Left ventricle myocardium inferior (tissue), 1 donor: Measurements from ENCODE around the gene THEM4. TPM values are rescaled to one million over a fixed set of nuclear protein-coding genes. Genes with fewer than 3 reads are reported as not detected.

Source experiments
- DNase-seq: peaks from one replicate; pipeline ENCODE4 v3.0.0-alpha.2; 2020
- H3K27ac ChIP-seq: fragments of 200-600 bp; replicated peaks from 2 replicates; pipeline ENCODE4 v1.8.0; 2021
- H3K27me3 ChIP-seq: fragments of 200-600 bp; 2 replicates; pipeline ENCODE4 v1.8.0; 2021; ENCODE audit warnings: low read depth
- H3K36me3 ChIP-seq: fragments of 200-600 bp; 2 replicates; pipeline ENCODE4 v1.8.0; 2021
- H3K4me1 ChIP-seq: fragments of 200-600 bp; 2 replicates; pipeline ENCODE4 v1.8.0; 2021
- H3K4me3 ChIP-seq: fragments of 200-600 bp; 2 replicates; pipeline ENCODE4 v1.8.0; 2021; ENCODE audit warnings: mild to moderate bottlenecking, moderate library complexity
- H3K9me3 ChIP-seq: fragments of 200-600 bp; replicated peaks from 2 replicates; pipeline ENCODE4 v1.8.0; 2021
- CTCF ChIP-seq: fragments of 200-600 bp; IDR thresholded peaks from 2 replicates; pipeline ENCODE4 v1.8.0; 2021; ENCODE audit warnings: antibody characterized with exemption, mild to moderate bottlenecking, borderline replicate concordance
- intact Hi-C: fragments of 100-400 bp; cut with micrococcal nuclease; formaldehyde crosslinking; loops from one replicate; pipeline ENCODE4 v1.11.0; 2022
- total RNA-seq: library from RNA; stranded (reverse); fragmentation: NEBNext Ultra II Directional; extraction: Animal tissue kit (Norgen Biotek cat#: 25700); gene quantifications from one replicate; pipeline ENCODE4 v1.2.1, GENCODE V29; 2021
- donor health status: DM: no; HTN: yes; CAD: no; lungs with severe emphysema.

THEM4 gene
- total RNA-seq, 1 donor from 2014 or later, result 15.8 TPM

DNA sequence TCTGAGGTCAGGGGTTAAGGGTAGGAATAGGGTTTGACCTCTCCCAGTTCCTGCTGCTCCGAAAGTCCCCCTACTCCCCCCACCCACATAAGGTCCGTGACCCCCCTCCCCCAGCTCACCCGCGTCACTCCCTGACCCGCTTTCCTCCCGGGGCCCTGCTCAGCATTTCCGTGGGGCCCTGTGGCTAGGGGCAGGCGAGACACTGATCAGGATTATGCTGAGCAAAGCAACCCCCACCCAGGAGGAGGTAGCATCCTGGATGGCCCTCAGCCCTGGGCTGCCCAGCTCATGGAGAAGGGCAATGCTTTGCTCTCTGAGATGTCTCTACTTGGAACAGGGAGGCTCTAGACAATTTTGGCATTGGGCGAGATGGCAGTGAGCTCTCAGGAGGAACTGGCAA lies 81.5 kb downstream of the THEM4 start:
- DNase-seq, result no peak
- TF ChIP-seq CTCF, result no peak
- H3K27ac ChIP-seq, result no peak overlapping the region

DNA sequence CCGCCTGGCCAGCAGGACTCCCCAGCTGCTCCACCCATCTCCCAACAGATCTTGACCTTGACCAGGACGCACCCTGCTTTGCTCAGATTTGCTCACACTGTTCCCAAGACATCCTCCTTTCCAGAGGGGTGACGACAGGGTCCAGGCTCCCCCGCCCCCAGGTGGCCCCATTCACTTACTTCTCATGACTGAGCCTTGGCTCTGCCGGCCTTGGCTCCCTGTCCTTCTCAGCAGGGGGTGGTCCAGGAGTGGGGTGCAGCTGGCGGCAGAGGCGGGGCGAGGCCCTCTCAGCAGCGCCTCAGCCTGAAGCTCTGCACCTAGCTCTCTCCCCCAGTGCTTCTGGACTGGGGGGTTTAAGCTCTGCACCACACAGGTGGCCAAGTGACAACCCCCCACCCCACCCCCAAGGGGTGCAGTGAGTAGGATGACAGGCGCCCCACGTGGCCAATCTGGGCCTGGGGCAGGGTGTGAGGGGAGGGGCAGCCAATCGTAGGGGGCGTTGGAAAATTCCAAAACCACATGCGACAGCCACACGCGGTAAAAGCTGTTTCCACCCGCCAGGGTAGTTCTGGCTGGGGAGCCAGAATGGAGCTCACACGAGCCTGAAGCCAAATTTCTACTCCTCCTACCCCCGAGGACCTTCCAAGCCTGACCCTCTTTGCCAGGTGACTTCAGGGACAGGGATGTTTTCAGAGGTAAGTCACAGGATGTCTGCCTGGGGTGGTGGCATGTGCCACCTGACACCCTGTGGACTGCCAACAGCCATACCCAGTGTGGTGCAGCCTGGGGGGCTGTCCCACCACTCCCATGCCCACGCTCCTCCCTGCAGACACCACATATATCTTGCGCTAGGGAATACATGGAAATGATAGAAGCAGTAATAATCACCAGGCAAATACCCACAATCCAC lies 83.3 kb downstream of the THEM4 start:
- Histone ChIP-seq H3K27me3 (no peaks in the 10 kb centered on the region), H3K36me3 (no peaks in the 10 kb centered on the region), H3K9me3 (no peaks in the 10 kb centered on the region), H3K27ac (no peak overlapping the region), H3K4me3 (no peak overlapping the region), H3K4me1 (peaks cover 40% of the 10 kb centered on the region)
- intact Hi-C loops, result no loop called here
- TF ChIP-seq CTCF, result no peak
- DNase-seq, result no peak

More for the DNA sequence above, 81.5 kb downstream of the THEM4 start:
- Histone ChIP-seq H3K9me3 (no peaks in the 10 kb centered on the region), H3K36me3 (no peaks in the 10 kb centered on the region), H3K4me3 (no peak overlapping the region), H3K4me1 (peaks cover 47% of the 10 kb centered on the region), H3K27me3 (no peaks in the 10 kb centered on the region)
- intact Hi-C loops, result no loop called here

DNA sequence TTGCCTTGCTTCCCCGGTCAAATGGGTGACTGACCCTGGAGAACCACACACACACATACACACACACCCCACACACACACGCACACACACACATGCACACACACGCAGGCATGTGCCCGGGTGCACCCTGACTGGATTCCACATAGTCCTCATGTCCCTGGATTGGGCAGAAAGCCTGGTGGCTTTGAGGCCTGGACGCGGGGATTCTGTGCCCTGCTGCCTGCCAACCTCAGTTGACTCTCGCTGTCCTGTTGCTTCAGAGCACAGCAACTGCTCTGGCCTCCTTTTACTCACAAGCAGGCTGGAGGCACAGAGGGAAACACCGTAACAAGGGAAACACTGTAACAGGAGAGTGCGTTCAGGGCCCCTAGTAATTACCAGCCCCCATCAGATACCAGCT lies 84.1 kb downstream of the THEM4 start:
- H3K9me3 ChIP-seq, result no peaks in the 10 kb centered on the region
- intact Hi-C loops, result no loop called here
- no peak for DNase-seq
- H3K27me3 ChIP-seq, result no peaks in the 10 kb centered on the region
- H3K27ac ChIP-seq, result no peak overlapping the region
- peaks cover 47% of the 10 kb centered on the region for H3K4me1 ChIP-seq
- no peak for TF ChIP-seq CTCF
- no peak overlapping the region for H3K4me3 ChIP-seq
- no peaks in the 10 kb centered on the region for H3K36me3 ChIP-seq

Other genes starting within 250 kb of the THEM4 start
- not detected for gene CELF3, start 192.7 kb downstream of the THEM4 start, total RNA-seq
- gene RIIAD1, start 188.0 kb downstream of the THEM4 start, total RNA-seq, result 5.6 TPM
- 41.8 TPM for gene MRPL9, start 146.0 kb downstream of the THEM4 start, total RNA-seq
- 3.8 TPM for gene TDRKH, start 119.0 kb downstream of the THEM4 start, total RNA-seq
- gene LINGO4, start 104.1 kb downstream of the THEM4 start, total RNA-seq, result 0.77 TPM
- gene RORC, start 77.7 kb downstream of the THEM4 start, total RNA-seq, result 10.3 TPM
- gene C2CD4D, start 69.7 kb downstream of the THEM4 start, total RNA-seq, result not detected
- gene THEM5, start 55.8 kb downstream of the THEM4 start, total RNA-seq, result not detected
- 186 TPM for gene S100A10, start 84.3 kb upstream of the THEM4 start, total RNA-seq
- 66.9 TPM for gene S100A11, start 127.5 kb upstream of the THEM4 start, total RNA-seq
- not detected for gene TCHHL1, start 179.6 kb upstream of the THEM4 start, total RNA-seq
- gene TCHH, start 205.9 kb upstream of the THEM4 start, total RNA-seq, result not detected
- gene RPTN, start 249.7 kb upstream of the THEM4 start, total RNA-seq, result not detected